Small intestine (tissue), 7 donors: ENCODE results near the gene PLA2G4D. TPM values are rescaled to one million over a fixed set of nuclear protein-coding genes. Genes with fewer than 3 reads are reported as not detected.

ENCODE experiments used
- DNase-seq, 2 donors: peaks; one replicate each; pipeline versions ENCODE4 v3.0.0 to v3.0.0-alpha.2; 2013
- FAIRE-seq: peaks from 2 replicates; lab custom pipeline; 2012; peaks lifted over from hg19 to GRCh38; lab: Jason Lieb, UNC
- H3K27ac ChIP-seq, 3 donors: one replicate each; pipeline ENCODE4 v1.5.1; 2013; ENCODE audit warnings: low read length in 2 of 3, mild to moderate bottlenecking in 2 of 3, control low read depth in 1 of 3, inconsistent platforms in 1 of 3, low read depth in 1 of 3, moderate library complexity in 1 of 3
- H3K27me3 ChIP-seq, 3 donors: one replicate each; pipeline ENCODE4 v1.6.1; 2013; ENCODE audit warnings: low read length in 3 of 3, inconsistent platforms in 1 of 3; ENCODE audit not compliant: control insufficient read depth in 3 of 3, insufficient read depth in 3 of 3
- H3K36me3 ChIP-seq, 3 donors: one replicate each; pipeline ENCODE4 v1.6.1; 2013; ENCODE audit warnings: low read length in 3 of 3, inconsistent platforms in 1 of 3, low read depth in 1 of 3, mild to moderate bottlenecking in 1 of 3, moderate library complexity in 1 of 3; ENCODE audit not compliant: control insufficient read depth in 3 of 3, insufficient read depth in 2 of 3
- H3K4me1 ChIP-seq, 3 donors: one replicate each; pipeline ENCODE4 v1.6.1; 2013; ENCODE audit warnings: low read length in 2 of 3, inconsistent platforms in 1 of 3, low read depth in 1 of 3, mild to moderate bottlenecking in 1 of 3, moderate library complexity in 1 of 3; ENCODE audit not compliant: control insufficient read depth in 3 of 3, insufficient read depth in 2 of 3
- H3K4me3 ChIP-seq, 3 donors: one replicate each; pipeline ENCODE4 v1.5.1; 2013; ENCODE audit warnings: low read length in 3 of 3, control low read depth in 1 of 3, inconsistent platforms in 1 of 3, low read depth in 1 of 3, mild to moderate bottlenecking in 1 of 3, moderate library complexity in 1 of 3
- H3K9me3 ChIP-seq, 2 donors: one replicate each; pipeline ENCODE4 v1.6.1; 2013; ENCODE audit warnings: low read depth in 1 of 2, low read length in 1 of 2; ENCODE audit not compliant: control insufficient read depth in 2 of 2, insufficient read depth in 1 of 2
- WGBS, 3 donors: extraction: QIAGEN DNeasy Blood & Tissue Kit; methylation state at CpG; one replicate each; pipeline ENCODE4 v1.1.7; 2013; 5-methylcytosine and 5-hydroxymethylcytosine counted together
- polyA plus RNA-seq, 4 donors: library from polyadenylated mRNA; stranded (reverse) in 3 of 4; unstranded in 1 of 4; fragments of 200-250 nt in 3 of 4; fragments of 120-200 nt in 1 of 4; gene quantifications; one replicate each; pipeline versions ENCODE4 v1.2.1 to v1.2.3, GENCODE V29; 2013
- donor health status: healthy with polysubstance abuse.
- donor health status: control.
- donor health status: control.
- donor health status: Bipolar disorder and iron deficiency.
- donor health status: healthy.

The PLA2G4D gene
- polyA plus RNA-seq, 4 donors, result 0.18 to 0.22 (median 0.18) TPM; not detected in 1

DNA sequence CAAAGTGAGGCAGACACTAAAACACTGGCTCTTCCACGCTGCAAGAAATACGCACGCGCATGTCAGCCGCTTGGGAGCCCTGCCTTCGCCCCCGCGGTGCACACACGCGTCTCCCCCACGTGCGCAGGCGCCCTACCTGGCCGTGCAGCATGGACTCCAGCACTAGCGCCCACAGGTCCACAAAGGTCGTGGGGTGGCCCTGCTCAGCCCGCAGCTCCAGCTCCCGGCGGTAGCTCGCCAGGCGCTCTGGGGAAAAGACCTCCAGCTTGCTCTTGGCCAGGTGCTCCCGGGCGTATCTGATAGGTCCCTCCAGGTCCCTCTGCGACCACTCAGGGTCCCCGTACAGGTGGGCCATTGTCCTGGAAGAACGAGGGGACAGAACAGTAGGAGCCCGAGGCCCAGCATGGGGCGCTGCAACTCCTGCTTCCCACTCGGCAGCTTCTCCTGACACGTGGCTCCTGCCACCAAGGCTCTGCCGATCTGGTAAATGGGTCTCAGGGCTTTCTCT is 14.9 kb downstream of the PLA2G4D start:
- H3K4me1 ChIP-seq, result peaks cover 0 to 2% (median 0%) of the 10 kb centered on the region in 3 donors
- no peak overlapping the region for H3K4me3 ChIP-seq
- no peak overlapping the region for H3K27ac ChIP-seq
- H3K9me3 ChIP-seq, result no peaks in the 10 kb centered on the region
- no peaks in the 10 kb centered on the region for H3K36me3 ChIP-seq
- H3K27me3 ChIP-seq, result peaks cover 0 to 15% (median 0%) of the 10 kb centered on the region in 3 donors
- 78 to 83% (median 80%) methylated on average over 31 of the region's 31 CpGs for WGBS, 3 donors
- FAIRE-seq (no peak), DNase-seq (no peak)

DNA sequence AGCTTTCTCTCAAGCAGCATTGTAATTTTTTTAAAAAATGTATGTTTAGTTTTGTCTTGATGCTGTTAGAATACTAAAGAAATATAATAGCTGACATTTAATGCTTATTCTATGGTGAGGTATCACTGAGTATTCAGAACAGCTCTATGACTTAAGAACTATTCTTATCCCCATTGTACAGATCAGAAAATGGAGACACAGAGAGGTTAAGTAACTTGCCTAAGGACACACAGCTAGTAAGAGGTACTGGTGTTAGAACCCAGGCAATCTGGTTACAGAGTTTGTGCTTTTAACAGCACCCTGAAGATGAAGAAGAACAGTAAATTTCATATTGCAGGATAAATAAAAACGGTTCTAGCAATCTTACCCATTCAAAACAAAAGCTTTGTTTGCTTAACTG is 15.5 kb downstream of the PLA2G4D start:
- H3K27me3 ChIP-seq, result peaks cover 0 to 15% (median 0%) of the 10 kb centered on the region in 3 donors
- H3K9me3 ChIP-seq, result no peaks in the 10 kb centered on the region
- 50 to 55% (median 52%) methylated on average over 1 of the region's 1 CpG for WGBS, 3 donors
- FAIRE-seq (no peak), DNase-seq (no peak)
- no peak overlapping the region for H3K27ac ChIP-seq
- H3K4me3 ChIP-seq, result no peak overlapping the region
- no peaks in the 10 kb centered on the region for H3K4me1 ChIP-seq
- no peaks in the 10 kb centered on the region for H3K36me3 ChIP-seq

DNA sequence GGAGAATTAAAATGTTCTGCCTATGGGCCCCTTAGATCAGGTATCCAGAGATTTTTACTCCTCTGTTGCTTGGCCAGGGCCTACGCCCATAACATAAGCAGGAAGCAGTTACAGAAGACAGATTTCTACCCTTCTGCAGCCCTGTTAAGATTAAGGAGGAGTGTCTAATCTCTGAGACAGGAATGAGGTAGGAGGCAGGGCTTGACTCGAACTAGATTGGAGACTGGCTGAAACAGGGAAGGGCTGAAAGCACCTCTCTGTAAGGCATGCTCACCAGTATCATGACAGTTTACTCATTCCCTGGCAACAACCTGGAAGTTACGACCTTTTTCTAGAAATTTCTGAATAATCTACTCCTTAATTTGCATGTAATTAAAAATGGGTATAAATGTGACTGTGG is 16.7 kb downstream of the PLA2G4D start:
- Histone ChIP-seq H3K9me3 (no peaks in the 10 kb centered on the region), H3K4me3 (no peak overlapping the region), H3K27ac (no peak overlapping the region), H3K4me1 (no peaks in the 10 kb centered on the region), H3K36me3 (no peaks in the 10 kb centered on the region), H3K27me3 (peaks cover 0 to 15% (median 0%) of the 10 kb centered on the region in 3 donors)
- FAIRE-seq (no peak), DNase-seq (peak in 1 of 2 donors; percentile 42)
- 47 to 51% (median 49%) methylated on average over 3 of the region's 3 CpGs for WGBS, 3 donors

DNA sequence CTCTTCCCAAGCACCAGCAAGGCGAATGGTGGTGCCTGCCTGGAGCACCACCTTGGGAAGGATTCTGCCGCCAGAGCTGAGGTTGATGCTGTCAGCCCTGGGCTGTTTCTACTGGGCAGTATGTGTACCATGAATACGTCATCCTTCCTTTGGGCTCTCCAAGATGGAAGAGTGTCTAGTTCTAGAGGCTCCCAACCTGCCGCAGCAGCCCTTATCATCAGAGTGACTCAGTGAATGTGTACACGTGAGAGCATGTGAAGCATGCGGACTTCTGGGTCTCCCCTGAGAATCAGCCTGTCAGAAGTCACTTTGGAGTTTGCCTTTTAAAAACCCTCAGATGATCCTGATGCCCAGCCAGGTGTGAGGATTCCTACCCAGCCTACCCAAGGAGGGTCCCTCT is 20.9 kb downstream of the PLA2G4D start:
- H3K36me3 ChIP-seq, result no peaks in the 10 kb centered on the region
- FAIRE-seq (no peak), DNase-seq (no peak)
- WGBS, 3 donors, result 69 to 90% (median 84%) methylated on average over 6 of the region's 6 CpGs
- no peaks in the 10 kb centered on the region for H3K4me1 ChIP-seq
- no peak overlapping the region for H3K27ac ChIP-seq
- no peak overlapping the region for H3K4me3 ChIP-seq
- no peaks in the 10 kb centered on the region for H3K9me3 ChIP-seq
- H3K27me3 ChIP-seq, result no peaks in the 10 kb centered on the region

DNA sequence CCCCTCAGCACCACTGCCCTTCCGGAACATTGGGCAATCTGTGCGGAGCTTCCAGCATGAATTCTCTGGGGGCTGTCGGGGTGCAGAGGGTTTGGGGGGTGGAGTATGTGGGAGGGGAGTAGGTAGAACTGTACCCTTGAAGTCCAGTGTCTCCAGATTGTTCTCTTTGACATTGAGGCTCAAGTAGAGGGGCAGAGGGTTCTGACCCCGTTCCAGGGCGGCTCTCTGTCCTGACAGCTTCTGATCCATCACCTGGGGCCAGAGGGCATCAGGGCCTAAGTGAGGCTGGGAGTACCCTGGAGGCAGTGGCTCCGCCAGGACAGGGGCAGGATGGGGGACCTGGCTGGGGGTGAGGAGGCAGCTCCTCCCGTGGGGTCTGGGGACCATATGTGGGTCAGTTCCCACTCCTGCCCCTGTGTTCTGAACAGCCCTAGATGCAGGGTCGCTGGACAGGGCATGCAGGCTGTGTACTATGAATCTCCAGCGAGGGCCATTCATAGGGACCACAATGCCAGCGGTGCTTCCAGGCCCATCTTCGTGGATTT is 22.1 kb downstream of the PLA2G4D start:
- no peaks in the 10 kb centered on the region for H3K27me3 ChIP-seq
- no peaks in the 10 kb centered on the region for H3K4me1 ChIP-seq
- no peak for FAIRE-seq
- peaks cover 0 to 1% of the 10 kb centered on the region in 2 donors for H3K9me3 ChIP-seq
- WGBS, 3 donors, result 68 to 79% (median 74%) methylated on average over 10 to 11 of the region's 11 CpGs
- DNase-seq, result no peak
- no peak overlapping the region for H3K4me3 ChIP-seq
- H3K27ac ChIP-seq, result no peak overlapping the region
- no peaks in the 10 kb centered on the region for H3K36me3 ChIP-seq

DNA sequence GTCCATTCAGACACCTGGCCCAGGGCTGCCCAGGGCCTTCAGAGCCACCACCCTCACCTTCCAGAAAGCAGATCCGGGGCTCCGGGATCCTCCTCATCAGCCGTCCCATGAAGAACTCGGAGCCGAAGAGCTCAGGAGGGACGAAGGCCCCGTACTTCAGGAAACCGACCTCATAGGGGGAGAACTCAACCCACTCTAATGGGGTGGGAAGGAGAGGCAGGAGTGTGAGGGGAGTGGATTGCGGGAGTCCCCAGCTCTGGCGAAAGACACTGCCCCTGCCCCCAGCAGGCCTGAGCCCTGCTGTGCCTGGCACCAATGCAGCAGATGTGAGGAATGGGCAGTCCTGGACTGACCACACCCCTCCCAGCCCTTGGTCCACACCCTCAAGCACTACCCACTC is 22.6 kb downstream of the PLA2G4D start:
- no peak for DNase-seq
- no peaks in the 10 kb centered on the region for H3K36me3 ChIP-seq
- 91 to 96% (median 93%) methylated on average over 10 of the region's 10 CpGs for WGBS, 3 donors
- H3K27ac ChIP-seq, result no peak overlapping the region
- H3K4me3 ChIP-seq, result no peak overlapping the region
- peaks cover 0 to 2% of the 10 kb centered on the region in 2 donors for H3K9me3 ChIP-seq
- no peaks in the 10 kb centered on the region for H3K27me3 ChIP-seq
- FAIRE-seq, result no peak
- H3K4me1 ChIP-seq, result no peaks in the 10 kb centered on the region

DNA sequence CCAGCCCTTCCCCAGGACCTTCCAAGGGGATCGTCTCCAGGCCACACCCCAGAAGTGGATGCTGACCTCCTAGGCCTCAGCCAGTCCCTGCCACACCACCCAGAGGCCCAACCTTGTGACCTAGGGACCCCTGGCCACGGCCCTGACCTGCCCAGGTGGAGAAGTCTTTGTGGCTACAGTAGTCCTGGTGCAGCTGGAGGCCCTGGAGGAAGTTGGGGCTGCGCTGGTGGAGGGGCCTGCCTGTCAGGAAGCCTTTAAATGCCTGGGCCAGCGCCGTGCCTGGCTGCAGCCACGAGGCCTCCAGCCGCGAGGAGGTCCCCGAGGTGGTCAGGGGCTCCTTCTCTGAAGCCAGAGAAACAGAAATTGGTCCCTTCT is 23.4 kb downstream of the PLA2G4D start:
- H3K36me3 ChIP-seq, result no peaks in the 10 kb centered on the region
- WGBS, 3 donors, result 66 to 78% (median 70%) methylated on average over 9 of the region's 9 CpGs

DNA sequence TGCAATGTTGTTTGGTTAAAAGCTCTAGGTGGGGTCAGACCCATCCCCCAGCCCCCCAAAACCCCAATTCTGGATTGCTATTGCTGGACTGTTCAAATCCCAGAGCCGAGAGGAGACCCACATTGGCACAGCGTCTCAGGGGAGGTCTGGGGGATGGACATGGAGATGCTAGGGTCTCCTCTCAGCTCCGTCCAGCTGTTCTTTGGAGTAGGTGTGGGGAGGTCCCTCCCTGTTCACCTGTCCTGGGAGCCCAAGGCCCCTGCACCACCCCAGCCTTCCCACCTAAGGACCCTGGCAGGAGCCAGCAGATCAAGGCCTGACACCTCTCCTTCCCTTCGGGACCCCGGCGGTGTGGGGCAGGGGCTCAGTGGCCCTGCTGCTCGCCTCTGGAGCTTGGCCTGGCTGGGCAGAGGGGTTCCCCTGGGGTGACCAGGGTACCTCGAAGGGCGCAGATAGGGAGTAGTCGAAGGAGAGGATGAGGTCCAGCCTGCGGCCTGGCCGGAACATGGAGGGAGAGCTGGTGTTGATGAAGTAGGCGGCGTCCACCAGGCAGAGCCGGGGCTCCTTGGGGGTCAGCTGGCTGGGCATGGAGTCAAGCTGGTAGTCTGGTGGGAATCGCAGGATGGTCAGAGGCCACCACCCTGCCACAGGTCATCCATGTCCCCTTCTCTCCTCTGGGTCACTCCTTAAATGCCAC is 23.9 kb downstream of the PLA2G4D start:
- DNase-seq (no peak), FAIRE-seq (no peak)
- Histone ChIP-seq H3K27me3 (no peaks in the 10 kb centered on the region), H3K36me3 (no peaks in the 10 kb centered on the region), H3K27ac (no peak overlapping the region), H3K4me1 (no peaks in the 10 kb centered on the region), H3K4me3 (no peak overlapping the region), H3K9me3 (peaks cover 0 to 2% of the 10 kb centered on the region in 2 donors)
- 87 to 88% (median 87%) methylated on average over 15 to 16 of the region's 16 CpGs for WGBS, 3 donors

More for the DNA sequence above, 23.4 kb downstream of the PLA2G4D start:
- Histone ChIP-seq H3K27me3 (no peaks in the 10 kb centered on the region), H3K4me3 (no peak overlapping the region), H3K27ac (no peak overlapping the region), H3K9me3 (peaks cover 0 to 2% of the 10 kb centered on the region in 2 donors), H3K4me1 (no peaks in the 10 kb centered on the region)
- DNase-seq (no peak), FAIRE-seq (no peak)
